Measurements from ENCODE around the gene STAT5A. TPM values are rescaled to one million over a fixed set of nuclear protein-coding genes. Genes with fewer than 3 reads are reported as not detected.

Gene STAT5A
- total RNA-seq, 4 donors from 2014 or later: 32.1 to 56.0 (median 45.6) TPM

- Histone ChIP-seq H3K4me3 (peak overlapping the region; percentile 70), H3K27me3 (no peaks in the 10 kb centered on the region), H3K27ac (peak overlapping the region; percentile 85), H3K9me3 (no peaks in the 10 kb centered on the region), H3K4me1 (peaks cover 59% of the 10 kb centered on the region), H3K36me3 (peaks cover 14% of the 10 kb centered on the region)
- no peak for TF ChIP-seq POLR2AphosphoS5 (IDR thresholded peaks at IDR 0.05)
- no peak for TF ChIP-seq EP300 (IDR thresholded peaks at IDR 0.05)
- no peak for TF ChIP-seq CTCF (IDR thresholded peaks at IDR 0.05)
- TF ChIP-seq POLR2A (IDR thresholded peaks at IDR 0.05): no peak
- peak; percentile 81 for DNase-seq (ENCODE audit: low spot score in 2 of 2)
- 40% methylated on average over 3 of the region's 44 CpGs for WGBS
Measured at GRCh38 chr17:42288803-42289610, 709 bp downstream of the STAT5A start.

DNA sequence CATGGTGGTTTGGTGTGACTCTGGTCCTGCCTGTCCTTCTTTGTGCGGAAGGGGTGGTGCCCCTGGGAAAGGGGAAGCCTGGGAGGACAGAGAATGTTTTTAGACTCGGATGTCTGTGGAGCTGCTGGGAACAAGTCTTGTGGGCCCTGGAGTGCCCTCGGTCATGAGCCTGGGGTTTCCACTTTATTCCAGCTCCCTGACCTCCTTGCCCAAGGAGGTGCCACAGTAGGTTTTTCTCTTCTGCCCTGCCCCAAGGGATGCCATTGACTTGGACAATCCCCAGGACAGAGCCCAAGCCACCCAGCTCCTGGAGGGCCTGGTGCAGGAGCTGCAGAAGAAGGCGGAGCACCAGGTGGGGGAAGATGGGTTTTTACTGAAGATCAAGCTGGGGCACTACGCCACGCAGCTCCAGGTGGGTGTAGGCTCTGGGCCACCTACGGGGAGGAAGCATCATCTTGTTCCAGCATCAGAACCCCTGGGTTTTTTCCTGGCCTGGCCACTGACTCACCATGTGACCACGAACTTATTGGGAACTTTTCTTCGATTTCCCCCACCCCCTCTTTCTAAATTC, 1.4 kb downstream of the STAT5A start:
- Histone ChIP-seq H3K36me3 (peaks cover 16% of the 10 kb centered on the region), H3K27me3 (no peaks in the 10 kb centered on the region), H3K27ac (peak overlapping the region; percentile 85), H3K4me3 (peak overlapping the region; percentile 70), H3K9me3 (no peaks in the 10 kb centered on the region), H3K4me1 (peaks cover 59% of the 10 kb centered on the region)
- DNase-seq (ENCODE audit: low spot score in 2 of 2): peak; percentile 66 to 70
- no peak for TF ChIP-seq POLR2AphosphoS5 (IDR thresholded peaks at IDR 0.05)
- no peak for TF ChIP-seq POLR2A (IDR thresholded peaks at IDR 0.05)
- no peak for TF ChIP-seq CTCF (IDR thresholded peaks at IDR 0.05)
- TF ChIP-seq EP300 (IDR thresholded peaks at IDR 0.05): no peak
- WGBS: 63% methylated on average over 7 of the region's 9 CpGs

DNA sequence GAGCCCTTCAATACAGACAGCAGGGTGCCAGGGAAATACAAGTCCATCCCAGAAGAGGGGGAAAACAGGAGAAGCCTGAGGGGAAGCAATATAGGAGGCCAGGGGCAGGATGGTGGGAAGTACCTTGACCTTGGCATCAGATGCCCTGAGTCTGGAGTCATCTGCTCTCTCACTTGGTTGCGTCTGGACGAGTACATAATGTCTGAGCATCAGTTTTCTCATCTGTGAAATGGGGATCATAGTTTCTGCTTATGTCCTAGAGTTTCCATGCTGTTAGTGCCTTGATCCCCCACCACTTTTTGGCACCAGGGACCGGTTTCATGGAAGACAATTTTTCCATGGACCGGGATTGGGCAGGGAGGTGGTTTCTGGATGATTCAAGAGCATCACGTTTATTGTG, 2.3 kb downstream of the STAT5A start:
- Histone ChIP-seq H3K4me3 (no peak overlapping the region), H3K36me3 (peaks cover 24% of the 10 kb centered on the region), H3K4me1 (peaks cover 54% of the 10 kb centered on the region), H3K27me3 (no peaks in the 10 kb centered on the region), H3K9me3 (no peaks in the 10 kb centered on the region), H3K27ac (no peak overlapping the region)
- WGBS: 71% methylated on average over 5 of the region's 5 CpGs
- peak; percentile 9 to 48 for DNase-seq (ENCODE audit: low spot score in 2 of 2)
- TF ChIP-seq CTCF (IDR thresholded peaks at IDR 0.05) (no peak), POLR2A (IDR thresholded peaks at IDR 0.05) (no peak), POLR2AphosphoS5 (IDR thresholded peaks at IDR 0.05) (no peak), EP300 (IDR thresholded peaks at IDR 0.05) (no peak)

DNA sequence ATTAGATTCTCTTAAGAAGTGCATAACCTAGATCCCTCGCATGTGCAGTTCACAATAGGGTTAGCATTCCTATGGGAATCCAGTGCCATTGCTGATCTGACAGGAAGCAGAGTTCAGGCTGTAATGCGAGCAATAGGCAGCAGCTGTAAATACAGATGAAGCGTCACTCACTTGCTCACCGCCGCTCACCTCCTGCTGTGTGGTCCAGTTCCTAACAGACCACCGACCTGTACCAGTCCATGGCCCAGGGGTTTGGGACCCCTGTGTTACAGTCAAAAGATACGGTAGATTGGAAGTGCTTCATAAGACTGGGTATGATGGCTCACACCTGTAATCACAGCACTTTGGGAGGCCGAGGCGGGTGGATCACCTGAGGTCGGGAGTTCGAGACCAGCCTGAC, 2.8 kb downstream of the STAT5A start:
- no peak overlapping the region for H3K27ac ChIP-seq
- WGBS: 91% methylated on average over 11 of the region's 11 CpGs
- H3K27me3 ChIP-seq: no peaks in the 10 kb centered on the region
- peak in 1 of 2 donors; percentile 50 for DNase-seq (ENCODE audit: low spot score in 2 of 2)
- peaks cover 30% of the 10 kb centered on the region for H3K36me3 ChIP-seq
- H3K4me1 ChIP-seq: peaks cover 48% of the 10 kb centered on the region
- H3K4me3 ChIP-seq: no peak overlapping the region
- H3K9me3 ChIP-seq: no peaks in the 10 kb centered on the region
- TF ChIP-seq POLR2AphosphoS5 (IDR thresholded peaks at IDR 0.05): no peak
- no peak for TF ChIP-seq EP300 (IDR thresholded peaks at IDR 0.05)

- Histone ChIP-seq H3K27me3 (no peaks in the 10 kb centered on the region), H3K36me3 (peaks cover 56% of the 10 kb centered on the region), H3K4me3 (no peak overlapping the region), H3K4me1 (peaks cover 16% of the 10 kb centered on the region), H3K9me3 (no peaks in the 10 kb centered on the region), H3K27ac (no peak overlapping the region)
- DNase-seq (ENCODE audit: low spot score in 2 of 2): no peak
- TF ChIP-seq POLR2A (IDR thresholded peaks at IDR 0.05) (no peak), EP300 (IDR thresholded peaks at IDR 0.05) (no peak), CTCF (IDR thresholded peaks at IDR 0.05) (no peak), POLR2AphosphoS5 (IDR thresholded peaks at IDR 0.05) (no peak)
- 82% methylated on average over 11 of the region's 12 CpGs for WGBS
Measured at GRCh38 chr17:42294469-42295398, 6.4 kb downstream of the STAT5A start.
